GM12878 (cell line): ENCODE data around the gene VAMP3. TPM values are rescaled to one million over a fixed set of nuclear protein-coding genes. Genes with fewer than 3 reads are reported as not detected.

Experiments
- ATAC-seq: fragments of 200-7000 bp; cut with Tn5 transposase; 3 replicates; pipeline ENCODE4 v1.9.1; 2020; ENCODE audit warnings: mild to moderate bottlenecking, moderate library complexity
- BruUV-seq: library from RNA; stranded (reverse); fragments of 400-500 nt; replicated peaks from 2 replicates; lab custom pipeline; 2021; lab: Mats Ljungman, UMichigan
- CTCF ChIA-PET: fragments of 300-600 bp; sonication (Branson Sonifier 250); formaldehyde crosslinking; extraction: SDS; loops from one replicate; lab custom pipeline; 2021; ENCODE audit warnings: inconsistent platforms; lab: Yijun Ruan, JAX
- POLR2A ChIA-PET: fragments of 350-600 bp; formaldehyde crosslinking; extraction: SDS; loops from one replicate; lab custom pipeline; 2021; ENCODE audit warnings: inconsistent platforms; lab: Charles Lee
- RAD21 ChIA-PET: fragments of 300-600 bp; sonication (Branson Sonifier 250); formaldehyde crosslinking; loops from one replicate; lab custom pipeline; 2023; ENCODE audit warnings: antibody characterized with exemption; ENCODE audit not compliant: unreplicated experiment; lab: Charles Lee
- SMC1A ChIA-PET: fragments of 300-600 bp; sonication (Branson Sonifier 250); formaldehyde crosslinking; loops from one replicate; lab custom pipeline; 2023; ENCODE audit not compliant: unreplicated experiment, uncharacterized antibody; lab: Charles Lee
- DNase-seq: peaks from one replicate; pipeline ENCODE4 v3.0.0-alpha.2; 2011; ENCODE audit warnings: low read depth, low spot score
- FAIRE-seq: peaks from 3 replicates; lab custom pipeline; 2011; peaks lifted over from hg19 to GRCh38; lab: Jason Lieb, UNC
- H2AFZ ChIP-seq: 2 replicates; pipeline ENCODE4 v1.6.0; 2011; ENCODE audit warnings: low read depth, low read length, control low read depth; ENCODE audit not compliant: control insufficient read depth
- H3K27ac ChIP-seq: 2 replicates; pipeline ENCODE4 v1.5.1; 2011; ENCODE audit warnings: control low read depth; ENCODE audit not compliant: control insufficient read depth, insufficient read depth
- H3K27me3 ChIP-seq, 2 experiments: replicated peaks in 1 of 2; 2 replicates each; pipeline versions ENCODE4 v1.6.0 to v1.6.1; 2011; ENCODE audit warnings: low read length in 1 of 2; ENCODE audit not compliant: control insufficient read depth in 2 of 2, insufficient read depth in 2 of 2
- H3K36me3 ChIP-seq, 2 experiments: 2 replicates each; pipeline ENCODE4 v1.5.1; 2011; ENCODE audit warnings: low read length in 1 of 2; ENCODE audit not compliant: control insufficient read depth in 2 of 2, insufficient read depth in 2 of 2
- H3K4me1 ChIP-seq: 2 replicates; pipeline ENCODE4 v1.6.1; 2011; ENCODE audit warnings: mild to moderate bottlenecking, low read length, moderate library complexity, mixed read lengths; ENCODE audit not compliant: control insufficient read depth, insufficient read depth
- H3K4me2 ChIP-seq: 2 replicates; pipeline ENCODE4 v1.6.0; 2011; ENCODE audit warnings: control low read depth; ENCODE audit not compliant: control insufficient read depth, insufficient read depth
- H3K4me3 ChIP-seq: fragments of 200-600 bp; sonication (generic); 2 replicates; pipeline ENCODE4 v1.5.1; 2016
- H3K79me2 ChIP-seq: 2 replicates; pipeline ENCODE4 v1.6.0; 2011; ENCODE audit warnings: low read length; ENCODE audit not compliant: control insufficient read depth, insufficient read depth
- H3K9ac ChIP-seq: 2 replicates; pipeline ENCODE4 v1.8.0; 2011; ENCODE audit warnings: low read length, control low read depth, mixed read lengths; ENCODE audit not compliant: control insufficient read depth, insufficient read depth
- H3K9me3 ChIP-seq: replicated peaks from 3 replicates; pipeline ENCODE4 v1.5.1; 2011; ENCODE audit warnings: mild to moderate bottlenecking, low read length; ENCODE audit not compliant: control insufficient read depth, insufficient read depth
- H4K20me1 ChIP-seq: 2 replicates; pipeline ENCODE4 v1.6.0; 2011; ENCODE audit not compliant: control insufficient read depth, insufficient read depth
- ATF3 ChIP-seq: IDR thresholded peaks from 2 replicates; pipeline ENCODE4 v1.6.1; 2011; ENCODE audit warnings: low read depth, mild to moderate bottlenecking, low read length, moderate library complexity, borderline replicate concordance; ENCODE audit errors: extremely low read depth
- ATF7 ChIP-seq: fragments of 450-650 bp; IDR thresholded peaks from 2 replicates; pipeline ENCODE4 v1.6.1; 2016; ENCODE audit warnings: low read depth, mild to moderate bottlenecking
- BCL11A ChIP-seq: IDR thresholded peaks from 2 replicates; pipeline ENCODE4 v1.6.1; 2011; ENCODE audit warnings: low read depth, low read length
- CTCF ChIP-seq, 3 experiments: IDR thresholded peaks in 2 of 3; conservative IDR thresholded peaks in 1 of 3; 2 replicates each; pipeline ENCODE4 v1.5.1; 2011; ENCODE audit warnings: low read depth in 3 of 3, low read length in 3 of 3, mild to moderate bottlenecking in 3 of 3, control low read depth in 2 of 3, moderate library complexity in 2 of 3, inconsistent platforms in 1 of 3, mixed read lengths in 1 of 3; ENCODE audit not compliant: control insufficient read depth in 2 of 3, insufficient read depth in 1 of 3; ENCODE audit errors: extremely low read depth in 1 of 3
- ELK1 ChIP-seq: IDR thresholded peaks from 2 replicates; pipeline ENCODE4 v1.6.1; 2012; ENCODE audit warnings: low read depth, low read length, improper control_type of control experiment
- LARP7 ChIP-seq: fragments of 450-650 bp; IDR thresholded peaks from 2 replicates; pipeline ENCODE4 v1.6.1; 2017; ENCODE audit warnings: mild to moderate bottlenecking
- PAX5 ChIP-seq: IDR thresholded peaks from 2 replicates; pipeline ENCODE4 v1.6.1; 2011; ENCODE audit warnings: low read depth, low read length, borderline replicate concordance
- SIX5 ChIP-seq: IDR thresholded peaks from 2 replicates; pipeline ENCODE4 v1.6.1; 2011; ENCODE audit warnings: mild to moderate bottlenecking, low read depth, low read length, moderate library complexity; ENCODE audit not compliant: severe bottlenecking
- YY1 ChIP-seq: IDR thresholded peaks from 2 replicates; pipeline ENCODE4 v1.6.1; 2011; ENCODE audit warnings: low read depth, mild to moderate bottlenecking, low read length
- WGBS: methylation state at CpG from one replicate; pipeline ENCODE4 v1.1.6; 2016; ENCODE audit warnings: low lambda C conversion rate; ENCODE audit not compliant: insufficient replicate concordance, insufficient coverage; ENCODE audit errors: missing lambda C conversion rate; 5-methylcytosine and 5-hydroxymethylcytosine counted together
- in situ Hi-C: fragments of 300-500 bp; cut with MboI; formaldehyde crosslinking; loops from 9 replicates; pipeline ENCODE4 v1.14.3; 2018; ENCODE audit warnings: mixed read lengths
- intact Hi-C: fragments of 100-400 bp; cut with micrococcal nuclease; formaldehyde crosslinking; loops from one replicate; pipeline ENCODE4 v1.14.2; 2022; ENCODE audit not compliant: unreplicated experiment
- polyA plus RNA-seq, 11 experiments: library from polyadenylated mRNA; depleted of rRNA in 4 of 11; unstranded in 6 of 11; stranded (reverse) in 5 of 11; fragments of >200 nt; fragmentation: Nextera tagmentation in 4 of 11; fragmentation: Illumina TruSeq in 1 of 11; extraction: Ambion mirVana in 4 of 11; extraction: Trizol in 1 of 11; gene quantifications; 1 replicate in 1 of 11; 2 replicates in 10 of 11; pipeline versions ENCODE4 v1.2.1 to v1.2.3, GENCODE V29; 2011 to 2016; ENCODE audit warnings: inconsistent platforms in 2 of 11, missing spikeins in 2 of 11, low read depth in 1 of 11
- total RNA-seq, 4 experiments: library from RNA; depleted of rRNA in 3 of 4; stranded (reverse); fragments of >200 nt in 3 of 4; fragmentation: Illumina TruSeq in 1 of 4; extraction: Trizol in 1 of 4; gene quantifications; 2 replicates each; pipeline versions ENCODE4 v1.2.1 to v1.2.3, GENCODE V29; 2013 to 2021

Gene VAMP3
- total and polyA plus RNA-seq, 10 of the 15 experiments (the other 5 are each of a cell fraction or from before 2014, with no cell fraction given): 4.8 to 24.9 (median 9.7) TPM

- no peaks in the 10 kb centered on the region for H3K27me3 ChIP-seq
- H3K9ac ChIP-seq: no peak overlapping the region
- 99% methylated on average over 9 of the region's 9 CpGs for WGBS
- peaks cover 7% of the 10 kb centered on the region; the same call in 1 of the 2 replicates for H3K4me1 ChIP-seq
- DNase-seq (no peak), ATAC-seq (no peak), FAIRE-seq (no peak)
- peaks cover 2 to 14% of the 10 kb centered on the region in 2 experiments; a peak in 3 of 4 replicates for H3K36me3 ChIP-seq
- in situ Hi-C loops: no loop called here
- BruUV-seq: no TSS peak
- ChIA-PET CTCF (interaction anchor here (0.9 to 1.0 kb wide), 2 partner anchors 19 to 143 kb away, joined by 3 read pairs; no protein-coding TSS in a partner anchor), SMC1A (no interaction called here), POLR2A (no interaction called here), RAD21 (no interaction called here)
- no peak overlapping the region for H3K27ac ChIP-seq
- no peaks in the 10 kb centered on the region for H3K79me2 ChIP-seq
- H3K4me2 ChIP-seq: no peak overlapping the region
- no peaks in the 10 kb centered on the region for H4K20me1 ChIP-seq
- no peak for TF ChIP-seq ATF7
- no peak for TF ChIP-seq CTCF (IDR thresholded peaks at IDR 0.05 in 2 of 3, conservative IDR thresholded peaks at IDR 0.05 in 1 of 3; ENCODE audit: control insufficient read depth in 2 of 3, extremely low read depth in 1 of 3, insufficient read depth in 1 of 3, low read depth in 3 of 3, low read length in 3 of 3)
- TF ChIP-seq YY1: no peak
- TF ChIP-seq SIX5: no peak
- no peak for TF ChIP-seq LARP7
- no peak for TF ChIP-seq ELK1
- TF ChIP-seq ATF3: no peak
- no peak for TF ChIP-seq PAX5
- TF ChIP-seq BCL11A: no peak
- no peak overlapping the region for H3K4me3 ChIP-seq
- H3K9me3 ChIP-seq: no peaks in the 10 kb centered on the region
- no peak overlapping the region for H2AFZ ChIP-seq
- intact Hi-C loops: no loop called here
These were observed 9.9 kb downstream of the VAMP3 start for GRCh38 chr1:7780976-7781375.
